HUDEP-2 (cell line): ENCODE data around the gene PLXNB2.
A peak's percentile ranks its signal among the peaks of the same experiment; 100 is the strongest.

Experiments used
- DNase-seq, 76 experiments: peaks; one replicate each; lab custom pipeline; 2025; ENCODE audit not compliant: unreplicated experiment in 76 of 76; lab: John Stamatoyannopoulos, UW

Gene PLXNB2

DNA sequence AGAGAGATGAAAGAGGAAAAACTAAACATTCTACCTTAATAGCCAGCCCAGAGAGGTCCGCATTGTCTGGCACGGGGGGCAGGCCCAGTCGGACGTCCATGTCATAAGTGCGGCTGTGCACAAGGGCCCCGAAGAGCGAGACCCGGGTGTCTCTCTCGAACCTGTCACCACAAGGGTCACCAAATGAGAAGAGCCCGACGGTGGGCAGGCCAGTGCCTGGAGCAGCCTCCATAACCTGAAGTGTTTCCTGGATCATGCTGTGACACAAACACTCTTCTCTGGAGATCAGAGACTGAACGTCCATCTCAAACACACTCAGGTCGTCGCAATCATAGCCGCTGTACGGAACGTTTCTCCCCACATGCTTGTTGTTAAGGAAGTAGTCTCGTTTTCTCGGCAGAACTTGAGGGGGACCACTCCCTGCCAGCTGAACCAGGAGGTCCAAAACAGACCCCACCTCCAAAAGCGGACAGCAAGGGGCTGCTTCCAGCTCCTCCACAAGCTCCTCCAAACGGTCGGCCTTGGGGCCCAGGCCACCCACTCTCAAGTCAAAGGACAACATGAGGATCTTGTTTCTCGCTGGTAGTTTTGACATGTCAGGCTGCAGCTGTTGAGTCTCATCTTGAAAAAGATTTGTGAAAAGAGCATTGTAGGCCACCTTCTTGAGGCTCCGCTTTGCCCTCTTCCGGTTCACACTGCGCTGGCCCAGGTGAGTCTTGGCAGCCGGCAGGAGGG is 63.6 kb downstream of the PLXNB2 start:
- no peak for DNase-seq

- DNase-seq: no peak
Measured at GRCh38 chr22:50242406-50242949, 65.0 kb downstream of the PLXNB2 start.

GRCh38 chr22:50238755-50239154 is 68.7 kb downstream of the PLXNB2 start:
- no peak for DNase-seq

DNA sequence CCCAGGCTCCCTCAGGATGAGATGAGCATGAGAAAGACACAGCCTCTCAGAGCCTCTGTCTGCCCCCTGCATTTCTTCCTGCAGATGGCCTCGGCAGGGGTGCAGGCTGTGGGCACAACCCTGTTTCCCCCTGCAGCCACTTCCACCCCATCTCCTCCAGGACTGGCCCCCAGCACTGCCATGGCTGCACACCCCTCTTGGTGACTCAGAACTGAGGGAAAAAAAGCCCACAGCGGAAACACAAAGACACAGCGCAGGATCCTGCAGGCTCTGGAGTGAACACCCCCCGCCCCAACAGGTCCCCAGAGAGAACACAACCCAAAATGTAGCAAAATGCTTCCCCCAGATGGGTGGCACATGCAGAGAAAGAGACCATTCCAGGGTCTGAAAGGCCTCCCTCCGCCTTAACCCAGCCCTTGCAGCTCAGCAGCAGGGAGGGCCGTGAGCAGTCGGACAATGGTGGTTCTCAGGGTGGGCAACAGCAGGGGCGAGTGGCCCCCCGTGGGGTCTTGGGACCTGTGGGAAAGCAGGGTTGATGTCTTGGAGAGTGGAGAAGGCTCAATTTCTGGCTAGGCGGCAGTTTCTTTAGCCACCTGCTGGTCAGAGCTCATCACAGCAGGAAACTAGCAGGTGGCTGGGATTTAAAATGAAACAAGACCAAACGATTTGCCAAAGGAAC is 70.6 kb downstream of the PLXNB2 start:
- DNase-seq: peak in 8 of 76 experiments; percentile 5 to 29 (median 21)

GRCh38 chr22:50233223-50233622 is 74.2 kb downstream of the PLXNB2 start:
- no peak for DNase-seq

DNA sequence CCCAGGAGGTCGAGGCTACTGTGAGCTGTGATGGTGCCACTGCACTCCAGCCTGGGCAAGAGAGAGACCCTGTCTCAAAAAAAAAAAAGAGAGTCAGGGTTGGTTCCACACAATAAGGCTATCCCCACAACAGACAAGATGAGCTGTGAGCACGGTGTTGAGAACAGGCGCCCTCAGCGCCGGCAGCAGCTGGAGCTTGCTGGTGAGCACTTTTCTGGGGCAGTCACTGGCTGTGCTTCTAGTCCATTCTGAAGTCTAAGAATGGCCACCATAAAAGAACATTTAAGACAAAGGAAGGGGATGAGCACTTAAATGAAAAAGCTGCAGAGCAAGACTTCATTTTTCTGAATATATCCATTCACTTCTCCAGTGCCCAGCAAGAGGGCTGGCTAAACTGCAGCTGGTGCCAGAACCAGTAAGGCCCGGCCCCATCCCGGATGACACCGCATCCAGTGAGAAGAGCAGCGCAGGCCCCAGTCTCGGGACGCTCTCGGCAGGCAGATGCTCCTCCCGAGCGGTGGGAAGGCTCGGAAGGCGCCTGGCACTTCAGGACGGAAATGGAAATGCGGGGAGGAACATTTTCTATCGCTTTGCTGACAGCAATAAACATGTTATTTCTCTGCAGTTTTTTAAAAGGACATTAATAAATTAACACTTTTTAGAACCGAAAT is 74.8 kb downstream of the PLXNB2 start:
- DNase-seq: no peak

DNA sequence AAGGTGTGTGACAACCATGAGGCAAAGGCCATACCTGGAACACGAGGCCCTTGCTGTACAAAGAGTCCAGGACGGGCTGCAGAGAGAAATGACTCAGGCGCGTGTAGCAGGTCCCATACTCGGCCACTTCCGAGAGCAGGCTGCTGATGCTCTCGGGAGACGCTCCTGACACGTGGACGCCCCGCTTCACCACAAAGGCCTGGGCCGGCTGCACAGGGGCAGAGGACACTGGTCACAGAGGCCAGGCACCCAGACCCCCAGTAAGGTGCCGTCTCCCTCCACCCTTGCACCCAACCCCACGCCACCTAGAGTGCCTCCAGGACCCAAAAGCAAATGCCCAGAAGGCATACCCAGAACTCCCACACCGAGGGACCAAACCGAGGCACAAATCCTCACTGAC is 78.1 kb downstream of the PLXNB2 start:
- no peak for DNase-seq

DNA sequence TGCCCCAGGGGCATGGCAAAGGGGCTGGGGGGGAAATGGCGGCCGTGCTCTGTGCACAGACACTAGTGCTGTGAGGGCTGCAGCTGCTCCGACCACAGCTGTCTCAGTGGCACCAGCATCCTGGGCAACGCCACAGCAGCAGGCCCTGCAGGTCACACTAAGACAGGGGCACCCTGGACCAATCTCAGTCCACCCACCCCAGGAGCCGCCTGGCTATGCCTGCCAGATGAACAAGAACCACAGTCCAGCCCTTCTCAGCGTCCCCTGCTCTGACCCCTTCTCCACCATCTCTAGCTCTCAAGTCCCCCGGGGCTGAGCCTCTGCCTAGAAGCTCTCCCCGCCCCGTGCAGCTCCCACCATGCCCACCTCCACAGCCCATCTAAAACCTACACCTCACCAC is 79.1 kb downstream of the PLXNB2 start:
- no peak for DNase-seq

GRCh38 chr22:50227579-50228215 is 79.7 kb downstream of the PLXNB2 start:
- no peak for DNase-seq

GRCh38 chr22:50226875-50227165 is 80.6 kb downstream of the PLXNB2 start:
- DNase-seq: no peak

- DNase-seq: no peak
Measured at GRCh38 chr22:50226063-50226874, 81.2 kb downstream of the PLXNB2 start.

DNA sequence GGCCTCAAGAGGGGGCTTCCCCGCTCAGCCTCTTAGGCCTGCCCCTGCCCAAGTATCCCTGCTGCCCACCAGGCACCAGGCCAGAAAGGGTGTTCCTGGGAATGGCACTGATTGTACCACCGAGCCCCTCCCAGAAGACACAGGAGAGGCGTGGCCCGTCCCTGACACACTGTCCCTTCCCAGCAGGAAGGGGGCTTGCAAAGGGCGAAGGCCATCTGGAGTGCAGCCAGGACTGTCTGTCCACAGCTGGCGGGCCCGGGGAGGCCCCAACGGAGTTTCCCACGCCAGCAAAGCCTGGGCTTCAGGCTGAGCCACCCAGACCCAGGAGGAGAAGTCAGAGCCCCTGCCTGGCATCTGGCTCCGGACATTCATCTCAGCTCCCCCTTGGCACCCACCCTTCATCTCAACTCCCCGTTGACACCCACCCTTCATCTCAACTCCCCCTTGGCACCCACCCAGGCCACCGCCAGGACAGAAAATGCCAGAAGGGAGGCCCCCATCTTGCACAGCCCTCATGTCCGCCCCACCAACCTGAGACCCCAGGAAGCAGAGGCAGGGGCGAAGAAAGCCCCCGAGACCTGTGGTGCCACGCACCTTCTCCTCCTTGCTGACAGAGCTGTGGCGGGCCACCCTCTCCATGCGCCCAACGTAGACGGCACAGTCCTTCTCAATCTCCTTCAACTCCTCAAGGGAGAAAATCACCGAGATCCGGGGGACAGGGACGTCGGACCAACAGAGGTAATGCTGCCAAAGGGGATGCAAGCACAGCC is 82.1 kb downstream of the PLXNB2 start:
- no peak for DNase-seq
